NB4 (cell line): ENCODE results near the gene CLCF1.

Experiments
- DNase-seq: peaks from one replicate; pipeline ENCODE4 v3.0.0; 2010; ENCODE audit warnings: low read depth
- H3K4me3 ChIP-seq: one replicate; pipeline ENCODE4 v1.5.1; 2011; ENCODE audit warnings: mild to moderate bottlenecking, low read depth, low read length, moderate library complexity
- CTCF ChIP-seq: IDR thresholded peaks from one replicate; pipeline ENCODE4 v1.5.1; 2012; ENCODE audit warnings: low read depth, low read length
- MAX ChIP-seq: IDR thresholded peaks from 2 replicates; pipeline ENCODE4 v1.6.1; 2011; ENCODE audit warnings: low read depth, low read length
- MYC ChIP-seq: IDR thresholded peaks from 2 replicates; pipeline ENCODE4 v1.6.1; 2011; ENCODE audit warnings: low read depth, low read length
- POLR2A ChIP-seq: IDR thresholded peaks from 2 replicates; pipeline ENCODE4 v1.6.1; 2011; ENCODE audit warnings: mild to moderate bottlenecking; ENCODE audit not compliant: insufficient read length; ENCODE audit errors: extremely low read depth

CLCF1 gene

GRCh38 chr11:67392183-67392715 lies 18.9 kb upstream of the CLCF1 start:
- peak overlapping the region; percentile 91 for H3K4me3 ChIP-seq
- DNase-seq = no peak
- TF ChIP-seq POLR2A = no peak
- TF ChIP-seq CTCF = no peak
- TF ChIP-seq MAX = no peak
- no peak for TF ChIP-seq MYC

- TF ChIP-seq MAX (peak; percentile 100), CTCF (no peak), POLR2A (peak; percentile 69), MYC (peak; percentile 99)
- peak within 1 kb of the TSS; percentile 91 for H3K4me3 ChIP-seq
- DNase-seq = peak; percentile 98
Measured at GRCh38 chr11:67391304-67392182, 18.1 kb upstream of the CLCF1 start, which contains the start of gene RAD9A. Gene RAD9A (plus strand): TSS chr11:67391986. CDS start chr11:67392045, 59 bp downstream.

DNA sequence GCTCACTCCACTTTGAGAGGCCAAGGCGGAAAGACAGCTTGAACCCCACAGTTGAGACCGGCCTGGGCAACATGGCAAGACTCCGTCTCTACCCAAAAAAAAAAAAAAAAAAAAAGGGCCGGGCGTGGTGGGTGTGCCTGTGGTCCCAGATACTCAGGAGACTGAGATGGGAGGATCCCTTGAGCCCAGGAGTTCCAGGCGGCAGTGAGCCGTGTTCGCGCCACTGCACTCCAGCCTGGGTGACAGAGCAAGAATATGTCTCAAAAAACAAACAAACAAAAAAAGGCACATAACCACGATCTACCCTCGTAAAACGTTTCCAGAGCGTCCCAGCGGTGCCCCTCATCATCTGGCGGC lies 17.5 kb upstream of the CLCF1 start:
- DNase-seq = no peak
- peak overlapping the region; percentile 91 for H3K4me3 ChIP-seq
- TF ChIP-seq POLR2A = no peak
- no peak for TF ChIP-seq MYC
- no peak for TF ChIP-seq CTCF
- no peak for TF ChIP-seq MAX

DNA sequence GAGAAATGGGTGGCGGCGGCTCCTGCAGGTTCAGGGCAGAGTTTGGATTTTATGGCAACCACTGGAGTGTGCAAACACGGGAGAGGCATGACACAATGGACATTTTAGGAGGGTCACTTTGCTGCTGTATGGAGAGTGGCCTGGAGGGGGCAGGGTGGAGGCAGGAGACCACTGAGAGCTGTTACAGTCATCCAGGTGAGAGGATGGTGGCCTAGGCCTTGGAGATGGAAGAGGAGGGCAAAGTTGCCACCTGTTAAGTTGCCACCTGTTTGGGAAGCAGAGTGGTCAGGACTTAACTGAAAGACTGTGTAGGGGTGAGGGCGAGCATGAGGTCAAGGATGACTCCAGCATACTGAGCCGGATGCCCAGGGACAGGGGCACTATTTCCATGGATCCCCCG lies 16.1 kb upstream of the CLCF1 start:
- peak; percentile 64 for DNase-seq
- no peak overlapping the region for H3K4me3 ChIP-seq
- TF ChIP-seq POLR2A (no peak), CTCF (peak; percentile 83), MAX (peak; percentile 12; the same call in 1 of the 2 replicates), MYC (no peak)

GRCh38 chr11:67387518-67387917 lies 14.1 kb upstream of the CLCF1 start:
- no peak for DNase-seq
- no peak for TF ChIP-seq MAX
- TF ChIP-seq MYC = no peak
- TF ChIP-seq POLR2A = no peak
- TF ChIP-seq CTCF = no peak
- no peak overlapping the region for H3K4me3 ChIP-seq
